ENCODE results near the gene SIAH3. TPM values are rescaled to one million over a fixed set of nuclear protein-coding genes. Genes with fewer than 3 reads are reported as not detected.

SIAH3 gene
- total RNA-seq, 4 donors from 2014 or later: under 0.01 to 4.6 (median 0.09) TPM

DNA sequence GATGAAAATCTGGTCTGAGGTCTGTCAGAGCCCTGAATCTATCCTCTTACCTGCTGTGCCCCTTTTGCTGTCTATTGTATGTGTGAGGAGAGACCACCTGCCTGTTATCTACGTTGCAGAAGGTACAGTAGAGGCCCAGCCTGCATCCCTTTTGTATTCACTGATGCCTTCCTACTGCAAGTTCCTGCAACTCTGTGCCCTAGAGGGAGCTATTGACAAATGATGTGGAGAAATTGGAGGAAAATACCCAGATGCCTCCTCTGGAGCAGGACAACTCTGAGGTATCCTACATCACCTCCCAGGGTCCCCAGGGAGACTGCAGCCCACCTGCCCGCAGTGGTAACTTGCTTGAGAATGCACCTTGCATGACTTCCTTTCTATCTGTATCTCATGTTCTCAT is 33.7 kb downstream of the SIAH3 start:
- Histone ChIP-seq H3K4me3 (no peak overlapping the region), H3K36me3 (no peaks in the 10 kb centered on the region), H3K4me1 (no peaks in the 10 kb centered on the region), H3K27me3 (no peaks in the 10 kb centered on the region), H3K9me3 (no peaks in the 10 kb centered on the region), H3K27ac (no peak overlapping the region)
- DNase-seq: no peak
- TF ChIP-seq POLR2A (IDR thresholded peaks at IDR 0.05): no peak
- TF ChIP-seq, protein P1, sequence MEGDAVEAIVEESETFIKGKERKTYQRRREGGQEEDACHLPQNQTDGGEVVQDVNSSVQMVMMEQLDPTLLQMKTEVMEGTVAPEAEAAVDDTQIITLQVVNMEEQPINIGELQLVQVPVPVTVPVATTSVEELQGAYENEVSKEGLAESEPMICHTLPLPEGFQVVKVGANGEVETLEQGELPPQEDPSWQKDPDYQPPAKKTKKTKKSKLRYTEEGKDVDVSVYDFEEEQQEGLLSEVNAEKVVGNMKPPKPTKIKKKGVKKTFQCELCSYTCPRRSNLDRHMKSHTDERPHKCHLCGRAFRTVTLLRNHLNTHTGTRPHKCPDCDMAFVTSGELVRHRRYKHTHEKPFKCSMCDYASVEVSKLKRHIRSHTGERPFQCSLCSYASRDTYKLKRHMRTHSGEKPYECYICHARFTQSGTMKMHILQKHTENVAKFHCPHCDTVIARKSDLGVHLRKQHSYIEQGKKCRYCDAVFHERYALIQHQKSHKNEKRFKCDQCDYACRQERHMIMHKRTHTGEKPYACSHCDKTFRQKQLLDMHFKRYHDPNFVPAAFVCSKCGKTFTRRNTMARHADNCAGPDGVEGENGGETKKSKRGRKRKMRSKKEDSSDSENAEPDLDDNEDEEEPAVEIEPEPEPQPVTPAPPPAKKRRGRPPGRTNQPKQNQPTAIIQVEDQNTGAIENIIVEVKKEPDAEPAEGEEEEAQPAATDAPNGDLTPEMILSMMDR (IDR thresholded peaks at IDR 0.05): no peak
- intact Hi-C loops (cut with DNase I; ENCODE audit: low total_unique reads): no loop called here

GRCh38 chr13:45816427-45816826 is 35.1 kb downstream of the SIAH3 start:
- Histone ChIP-seq H3K27ac (no peak overlapping the region), H3K4me3 (no peak overlapping the region), H3K4me1 (no peaks in the 10 kb centered on the region), H3K27me3 (no peaks in the 10 kb centered on the region), H3K9me3 (no peaks in the 10 kb centered on the region), H3K36me3 (no peaks in the 10 kb centered on the region)
- DNase-seq: no peak
- intact Hi-C loops (cut with DNase I; ENCODE audit: low total_unique reads): no loop called here
- no peak for TF ChIP-seq POLR2A (IDR thresholded peaks at IDR 0.05)
- TF ChIP-seq, protein P1 (IDR thresholded peaks at IDR 0.05): no peak

DNA sequence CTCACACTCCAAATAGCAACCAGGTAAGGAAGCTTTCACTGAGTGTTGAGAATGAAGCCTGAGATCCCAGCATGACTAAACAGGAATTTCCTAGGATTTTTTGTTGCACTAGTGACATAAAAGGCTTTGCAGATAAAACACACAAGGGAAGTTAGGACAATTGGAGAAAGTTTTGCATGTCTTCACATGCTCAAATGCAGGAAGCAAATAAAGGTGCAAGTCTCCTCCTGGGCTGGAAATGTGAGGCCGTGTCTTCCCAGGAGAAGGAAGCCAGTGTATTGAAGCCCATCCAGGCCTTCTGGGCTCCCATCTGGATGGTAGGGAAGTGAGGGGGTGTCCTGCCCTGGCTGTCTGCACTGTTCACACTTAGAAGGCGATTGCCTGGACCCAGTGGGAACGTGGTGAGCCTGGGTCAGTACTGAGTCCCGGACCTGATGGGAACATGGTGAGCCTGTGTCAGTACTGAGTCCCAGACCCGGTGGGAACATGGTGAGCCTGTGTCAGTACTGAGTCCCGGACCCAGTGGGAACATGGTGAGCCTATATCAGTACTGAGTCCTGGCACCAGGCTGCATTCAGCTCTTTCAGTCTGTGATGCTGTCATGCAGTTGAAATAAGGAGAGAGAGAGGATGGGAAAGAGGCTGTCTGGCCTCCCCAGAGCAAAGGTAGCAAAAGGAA is 38.7 kb downstream of the SIAH3 start:
- no peaks in the 10 kb centered on the region for H3K36me3 ChIP-seq
- no peak overlapping the region for H3K27ac ChIP-seq
- DNase-seq: no peak
- intact Hi-C loops (cut with DNase I; ENCODE audit: low total_unique reads): no loop called here
- H3K9me3 ChIP-seq: no peaks in the 10 kb centered on the region
- no peaks in the 10 kb centered on the region for H3K4me1 ChIP-seq
- no peak overlapping the region for H3K4me3 ChIP-seq
- TF ChIP-seq, protein P1 (IDR thresholded peaks at IDR 0.05): no peak
- no peak for TF ChIP-seq POLR2A (IDR thresholded peaks at IDR 0.05)
- H3K27me3 ChIP-seq: no peaks in the 10 kb centered on the region

DNA sequence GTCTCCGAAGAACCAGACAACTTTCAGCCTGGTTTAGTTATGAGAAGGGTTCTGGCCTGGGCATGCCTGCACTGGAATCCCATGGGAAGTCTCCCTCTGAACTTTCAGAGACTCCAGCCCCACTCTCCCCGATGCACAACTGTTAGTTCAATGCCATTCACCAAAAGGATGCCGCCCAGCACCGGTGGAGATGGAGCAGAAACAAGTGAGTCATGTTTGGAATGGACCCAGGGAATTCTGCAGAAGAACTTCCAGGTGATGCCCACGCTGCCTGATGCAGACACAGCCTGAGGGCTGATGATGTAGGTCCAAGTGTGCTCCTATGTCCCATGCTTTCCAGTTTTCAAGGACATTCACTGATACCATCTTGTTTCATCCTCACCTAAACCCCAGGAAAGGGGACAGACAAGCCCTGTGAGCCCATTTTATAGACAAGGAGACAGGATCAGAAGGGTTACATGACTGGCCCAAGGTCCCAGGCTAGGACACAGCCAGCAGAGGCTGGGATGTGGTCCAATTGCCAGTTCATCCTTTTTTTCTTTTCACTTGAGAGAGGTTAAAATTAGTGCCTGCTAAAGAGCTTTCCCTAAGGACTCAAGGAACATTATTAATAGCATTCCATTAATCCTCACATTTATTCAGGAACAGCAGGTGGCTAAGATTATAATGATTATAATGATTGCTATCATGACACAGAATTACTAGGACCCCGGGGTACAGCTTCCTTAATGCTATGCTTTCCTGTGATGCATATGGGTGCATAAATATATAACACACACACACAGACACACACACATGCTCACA is 39.5 kb downstream of the SIAH3 start:
- Histone ChIP-seq H3K36me3 (no peaks in the 10 kb centered on the region), H3K4me3 (no peak overlapping the region), H3K27ac (no peak overlapping the region), H3K4me1 (no peaks in the 10 kb centered on the region), H3K9me3 (no peaks in the 10 kb centered on the region), H3K27me3 (no peaks in the 10 kb centered on the region)
- DNase-seq: no peak
- intact Hi-C loops (cut with DNase I; ENCODE audit: low total_unique reads): no loop called here
- no peak for TF ChIP-seq POLR2A (IDR thresholded peaks at IDR 0.05)
- TF ChIP-seq, protein P1 (IDR thresholded peaks at IDR 0.05): no peak

GRCh38 chr13:45809801-45810394 is 41.7 kb downstream of the SIAH3 start:
- intact Hi-C loops (cut with DNase I; ENCODE audit: low total_unique reads): no loop called here
- Histone ChIP-seq H3K9me3 (no peaks in the 10 kb centered on the region), H3K27ac (no peak overlapping the region)

More at GRCh38 chr13:45809801-45810394, 41.7 kb downstream of the SIAH3 start:
- no peak overlapping the region for H3K4me3 ChIP-seq
- H3K36me3 ChIP-seq: no peaks in the 10 kb centered on the region
- H3K4me1 ChIP-seq: no peaks in the 10 kb centered on the region
- no peak for DNase-seq
- no peak for TF ChIP-seq POLR2A (IDR thresholded peaks at IDR 0.05)
- TF ChIP-seq, protein P1 (IDR thresholded peaks at IDR 0.05): no peak
- no peaks in the 10 kb centered on the region for H3K27me3 ChIP-seq
